ENCODE data around the gene GPM6B.

GPM6B gene

GRCh38 chrX:13824746-13825145, 7.9 kb upstream of the GPM6B start:
- DNase-seq (ENCODE audit: low read depth), result no peak

GRCh38 chrX:13821738-13822137, 4.8 kb upstream of the GPM6B start:
- DNase-seq (ENCODE audit: low read depth), result no peak

- no peak for DNase-seq (ENCODE audit: low read depth)
Observed at GRCh38 chrX:13816176-13816575, 717 bp downstream of the GPM6B start.

- no peak for DNase-seq (ENCODE audit: low read depth)
Observed at GRCh38 chrX:13815664-13816063, 1.2 kb downstream of the GPM6B start.

- DNase-seq (ENCODE audit: low read depth), result no peak
Observed at GRCh38 chrX:13808865-13809264, 8.0 kb downstream of the GPM6B start.

- DNase-seq (ENCODE audit: low read depth), result no peak
Observed at GRCh38 chrX:13808293-13808692, 8.6 kb downstream of the GPM6B start.

GRCh38 chrX:13805241-13805640, 11.7 kb downstream of the GPM6B start:
- no peak for DNase-seq (ENCODE audit: low read depth)

GRCh38 chrX:13803116-13803515, 13.8 kb downstream of the GPM6B start:
- DNase-seq (ENCODE audit: low read depth), result no peak

- DNase-seq (ENCODE audit: low read depth), result no peak
Observed at GRCh38 chrX:13798184-13798583, 18.7 kb downstream of the GPM6B start.

- DNase-seq (ENCODE audit: low read depth), result no peak
Observed at GRCh38 chrX:13797512-13797911, 19.4 kb downstream of the GPM6B start.

GRCh38 chrX:13794417-13794816, 22.5 kb downstream of the GPM6B start:
- no peak for DNase-seq (ENCODE audit: low read depth)

- DNase-seq (ENCODE audit: low read depth), result no peak
Observed at GRCh38 chrX:13793897-13794296, 23.0 kb downstream of the GPM6B start.

- DNase-seq (ENCODE audit: low read depth), result no peak
Observed at GRCh38 chrX:13791559-13791958, 25.3 kb downstream of the GPM6B start.

GRCh38 chrX:13791145-13791544, 25.7 kb downstream of the GPM6B start:
- no peak for DNase-seq (ENCODE audit: low read depth)

- DNase-seq (ENCODE audit: low read depth), result no peak
Observed at GRCh38 chrX:13790206-13791131, 26.4 kb downstream of the GPM6B start.

GRCh38 chrX:13786048-13786447, 30.8 kb downstream of the GPM6B start:
- no peak for DNase-seq (ENCODE audit: low read depth)

- DNase-seq (ENCODE audit: low read depth), result no peak
Observed at GRCh38 chrX:13780868-13781427, 35.9 kb downstream of the GPM6B start.

- DNase-seq (ENCODE audit: low read depth), result no peak
Observed at GRCh38 chrX:13778916-13779315, 38.0 kb downstream of the GPM6B start.

- no peak for DNase-seq (ENCODE audit: low read depth)
Observed at GRCh38 chrX:13776387-13776786, 40.5 kb downstream of the GPM6B start.

- no peak for DNase-seq (ENCODE audit: low read depth)
Observed at GRCh38 chrX:13775837-13776236, 41.1 kb downstream of the GPM6B start.

GRCh38 chrX:13774696-13775095, 42.2 kb downstream of the GPM6B start:
- DNase-seq (ENCODE audit: low read depth), result no peak

GRCh38 chrX:13770013-13770535, 46.8 kb downstream of the GPM6B start:
- DNase-seq (ENCODE audit: low read depth), result no peak

- DNase-seq (ENCODE audit: low read depth), result no peak
Observed at GRCh38 chrX:13768939-13769338, 48.0 kb downstream of the GPM6B start.

All from HS-27A (cell line).